Measurements from ENCODE around the gene CCDC32.

The CCDC32 gene

DNA sequence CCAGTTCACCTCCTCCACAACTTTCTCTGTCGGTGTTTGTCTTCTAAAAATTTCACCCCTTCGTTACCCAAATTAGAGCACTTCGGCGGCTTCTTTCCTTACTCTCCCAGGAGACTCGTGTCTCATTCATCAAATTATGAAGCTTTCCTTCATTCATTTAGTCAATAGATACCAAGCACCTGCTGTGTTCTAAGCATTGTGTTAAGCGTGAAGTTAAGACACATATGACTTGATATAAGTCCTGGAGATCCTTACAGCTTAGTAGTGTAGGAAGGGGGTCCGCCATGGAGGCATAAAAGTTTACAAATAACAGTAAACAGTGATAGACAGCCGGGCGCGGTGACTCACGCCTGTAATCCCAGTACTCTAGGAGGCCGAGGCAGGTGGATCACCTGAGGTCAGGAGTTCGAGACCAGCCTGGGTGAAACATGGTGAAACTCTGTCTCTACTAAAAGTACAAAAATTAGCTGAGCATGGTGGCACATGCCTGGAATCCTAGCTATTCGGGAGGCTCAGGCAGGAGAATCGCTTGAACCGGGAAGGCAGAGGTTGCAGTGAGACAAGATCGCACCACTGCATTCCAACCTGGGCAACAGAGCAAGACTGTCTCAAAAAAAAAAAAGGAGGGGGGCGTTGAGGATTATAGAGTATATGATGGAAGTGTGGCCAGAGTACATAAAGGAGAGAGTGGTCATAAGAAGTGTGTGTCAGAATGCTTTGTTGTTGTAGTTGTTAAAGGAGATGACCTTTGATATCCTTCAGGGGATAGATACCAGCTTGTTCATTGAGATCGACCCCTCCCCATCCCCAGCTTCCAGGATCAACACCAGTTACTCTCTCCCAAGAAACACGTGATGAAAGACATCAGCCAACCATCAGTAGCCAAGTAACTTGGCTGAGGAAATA lies 744 bp upstream of the CCDC32 start:
- DNase-seq, result no peak

DNA sequence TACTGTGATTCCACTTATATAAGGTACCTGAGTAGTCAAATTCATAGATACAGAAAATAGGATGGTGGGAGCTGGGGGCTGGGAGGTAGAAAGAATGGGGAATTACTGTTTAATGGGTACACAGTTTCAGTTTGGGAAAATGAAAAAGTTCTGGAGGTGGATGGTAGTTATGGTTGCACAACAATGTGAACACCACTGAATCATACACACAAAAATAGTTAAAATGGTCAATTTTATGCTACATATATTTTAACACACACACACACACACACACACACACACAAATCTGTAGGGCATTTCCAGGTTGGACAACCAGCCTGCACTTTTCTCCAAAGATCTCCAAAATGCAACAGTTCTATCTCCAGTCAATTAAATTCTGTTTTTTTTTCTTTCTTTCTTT lies 1.4 kb downstream of the CCDC32 start:
- DNase-seq, result no peak

DNA sequence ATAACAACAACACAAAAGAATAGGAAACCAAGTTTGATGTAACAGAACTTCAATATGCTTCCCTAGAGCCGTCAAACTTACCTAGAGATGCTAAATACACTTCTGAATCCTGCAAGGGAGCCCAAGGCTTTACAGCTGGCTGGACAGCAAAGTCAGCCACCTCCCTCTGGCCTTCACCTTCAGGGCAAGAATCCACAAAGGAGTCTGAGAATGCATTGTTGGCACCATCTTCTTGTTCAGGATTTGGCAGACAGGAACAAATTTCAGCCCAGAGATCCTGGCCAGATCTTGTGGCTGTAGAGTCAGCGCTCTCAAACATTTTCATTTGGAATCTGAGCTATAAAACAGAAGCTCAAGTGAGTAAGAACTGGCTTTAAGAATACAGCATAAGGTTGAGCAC lies 2.2 kb downstream of the CCDC32 start:
- no peak for DNase-seq

DNA sequence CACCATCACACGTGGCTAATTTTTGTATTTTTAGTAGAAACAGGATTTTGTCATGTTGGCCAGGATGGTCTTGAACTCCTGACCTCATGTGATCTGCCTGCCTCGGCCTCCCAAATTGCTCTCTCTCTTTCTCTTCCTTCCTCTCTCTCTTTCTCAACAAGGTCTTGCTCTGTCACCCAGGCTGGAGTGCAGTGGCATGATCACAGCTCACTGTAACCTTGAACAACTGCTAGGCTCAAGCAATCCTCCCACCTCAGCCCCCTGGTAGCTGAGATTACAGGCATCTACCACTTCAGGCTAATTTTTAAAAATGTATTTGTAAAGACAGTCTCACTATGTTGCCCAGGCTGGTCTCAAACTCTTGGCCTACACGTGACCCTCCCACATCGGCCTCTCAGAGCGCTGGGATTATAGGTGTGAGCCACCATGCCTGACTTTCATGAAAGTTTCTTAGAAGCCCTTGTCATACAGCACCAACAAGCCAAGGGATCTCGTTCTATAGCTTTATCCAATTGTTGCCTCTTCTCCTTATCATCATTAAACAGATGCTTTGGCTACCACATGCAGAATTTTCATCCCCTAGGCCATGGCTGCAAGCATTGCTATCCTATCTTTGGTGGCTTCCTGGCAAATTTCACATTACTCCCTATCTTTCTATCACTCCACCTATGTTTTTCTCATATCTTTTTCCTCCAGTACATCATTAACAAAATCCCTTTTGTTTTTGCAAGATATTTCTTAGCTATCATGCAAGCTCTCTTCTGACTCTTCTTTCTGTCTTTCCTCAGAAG lies 5.7 kb downstream of the CCDC32 start:
- DNase-seq, result no peak

DNA sequence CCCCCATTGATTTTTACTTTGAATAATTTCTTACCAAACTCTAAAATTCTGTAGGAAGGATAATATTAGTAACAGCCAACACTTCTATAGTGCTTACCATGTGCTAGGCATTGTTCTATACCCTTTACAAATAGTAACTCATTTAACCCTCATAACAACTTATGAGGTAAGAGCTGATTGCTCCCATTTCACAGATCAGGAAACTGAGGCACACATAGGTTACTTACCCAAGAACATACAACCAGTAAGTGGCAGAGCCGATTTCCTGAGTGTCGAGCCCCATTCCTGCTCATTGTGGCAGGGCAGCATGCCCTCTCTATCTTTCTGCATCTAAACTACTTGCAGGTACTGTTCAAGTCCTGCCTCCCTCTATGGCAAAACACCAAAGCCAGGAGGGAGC lies 9.0 kb downstream of the CCDC32 start:
- no peak for DNase-seq

DNA sequence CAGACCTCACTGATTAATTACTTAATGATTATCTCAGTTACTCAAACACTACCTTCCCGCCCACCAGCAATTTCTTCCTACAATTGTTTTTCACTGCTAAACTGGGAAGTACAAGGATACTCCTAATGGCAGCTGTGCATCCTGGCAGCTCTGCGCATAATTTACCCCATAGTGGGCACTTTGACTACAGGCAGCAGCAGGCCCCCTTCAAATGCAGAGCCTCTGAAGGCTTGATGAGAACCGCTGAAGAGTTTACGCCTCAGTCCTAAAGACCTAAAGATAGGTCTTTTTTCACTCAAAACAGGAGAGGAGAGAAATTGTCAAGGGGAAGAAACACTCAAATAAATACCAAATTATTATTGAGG lies 10.7 kb downstream of the CCDC32 start:
- DNase-seq, result no peak

DNA sequence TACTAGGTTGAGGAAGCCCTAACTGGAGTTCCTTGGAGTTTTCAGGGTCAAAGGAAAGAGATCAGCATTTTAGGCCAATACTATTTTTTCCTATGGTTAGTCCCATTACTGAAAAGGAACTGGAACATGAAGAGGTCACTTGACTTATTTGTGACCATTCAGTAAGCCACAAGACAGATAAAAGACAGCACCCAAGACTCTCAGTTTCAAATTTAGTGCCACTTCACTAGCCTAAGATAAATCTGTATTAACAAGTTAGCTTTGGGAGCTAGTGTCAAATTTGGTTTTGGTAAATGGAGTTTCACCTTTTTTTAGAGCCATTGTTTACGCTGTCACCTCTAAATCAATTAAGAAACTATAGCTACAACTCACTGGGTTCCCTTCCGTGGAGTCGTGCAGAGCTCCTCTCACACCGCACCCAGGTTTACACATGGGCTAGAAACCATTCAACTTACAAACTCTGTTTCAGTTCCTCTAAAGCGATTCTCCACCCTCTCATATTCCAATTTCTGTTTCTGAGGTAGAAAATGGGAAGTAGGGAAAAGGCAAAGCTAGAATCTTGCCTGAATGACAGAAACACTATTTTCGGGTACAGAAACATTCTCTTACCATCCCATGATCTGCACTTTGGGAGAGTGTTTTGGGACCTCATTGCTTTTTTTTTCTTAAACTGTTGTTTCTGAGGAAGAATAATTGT lies 14.4 kb downstream of the CCDC32 start:
- no peak for DNase-seq

DNA sequence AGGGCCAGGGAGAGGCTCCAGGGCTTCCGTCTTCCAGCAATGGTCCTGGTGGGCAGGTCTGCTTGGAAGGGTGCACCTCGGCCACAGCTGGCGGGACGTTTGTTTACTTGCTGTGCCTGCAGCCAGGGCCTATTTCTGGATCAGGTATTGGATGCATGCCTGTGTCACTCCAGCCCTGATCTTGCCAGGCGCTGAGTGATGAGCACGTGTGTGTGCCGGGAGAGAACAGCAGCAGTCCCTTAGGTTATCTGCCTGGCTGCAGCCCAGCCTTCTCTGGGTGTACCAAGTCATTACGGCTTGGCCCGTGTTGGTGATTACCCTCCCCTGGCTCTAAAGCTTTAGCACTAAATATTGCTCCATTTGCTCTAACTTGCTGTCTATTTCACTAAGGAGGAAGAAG lies 14.9 kb downstream of the CCDC32 start:
- DNase-seq, result no peak

DNA sequence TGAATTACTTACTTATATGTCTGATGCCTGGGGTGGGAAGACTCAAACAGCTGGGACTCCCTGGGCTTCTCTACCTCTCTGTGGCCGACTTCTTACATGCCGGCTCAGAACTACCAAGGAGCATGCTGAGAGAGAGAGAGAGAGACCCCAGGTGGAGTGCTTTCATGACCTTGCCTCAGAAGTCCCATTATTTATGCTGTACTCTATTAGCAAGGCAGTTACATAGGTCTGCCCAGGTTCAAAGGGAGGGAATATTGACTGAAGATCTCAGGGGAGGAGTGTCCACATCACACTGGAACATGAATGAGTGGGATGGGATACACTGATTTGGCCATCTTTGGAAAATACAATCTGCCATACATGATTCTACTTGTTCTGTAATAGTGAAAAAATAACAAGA lies 16.2 kb downstream of the CCDC32 start:
- no peak for DNase-seq

DNA sequence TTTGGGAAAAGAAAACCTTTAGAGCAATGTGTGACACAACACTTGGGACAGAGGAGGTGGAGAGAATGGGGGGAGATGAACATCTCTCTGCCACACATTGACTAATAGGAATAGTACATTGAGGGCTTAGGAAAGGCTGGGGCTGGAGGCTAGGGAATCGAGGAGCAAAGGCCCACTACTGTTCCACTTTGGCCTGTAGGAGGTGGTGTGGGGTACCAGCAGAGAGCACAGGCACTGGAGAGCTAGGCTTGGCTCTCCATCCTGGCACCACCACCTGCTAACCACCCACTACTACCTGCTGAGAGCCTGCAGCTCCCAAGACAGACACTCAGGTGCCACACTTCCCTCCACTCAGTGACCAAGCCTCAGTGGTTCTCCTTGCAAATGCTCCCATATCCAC lies 19.4 kb downstream of the CCDC32 start:
- DNase-seq, result no peak

DNA sequence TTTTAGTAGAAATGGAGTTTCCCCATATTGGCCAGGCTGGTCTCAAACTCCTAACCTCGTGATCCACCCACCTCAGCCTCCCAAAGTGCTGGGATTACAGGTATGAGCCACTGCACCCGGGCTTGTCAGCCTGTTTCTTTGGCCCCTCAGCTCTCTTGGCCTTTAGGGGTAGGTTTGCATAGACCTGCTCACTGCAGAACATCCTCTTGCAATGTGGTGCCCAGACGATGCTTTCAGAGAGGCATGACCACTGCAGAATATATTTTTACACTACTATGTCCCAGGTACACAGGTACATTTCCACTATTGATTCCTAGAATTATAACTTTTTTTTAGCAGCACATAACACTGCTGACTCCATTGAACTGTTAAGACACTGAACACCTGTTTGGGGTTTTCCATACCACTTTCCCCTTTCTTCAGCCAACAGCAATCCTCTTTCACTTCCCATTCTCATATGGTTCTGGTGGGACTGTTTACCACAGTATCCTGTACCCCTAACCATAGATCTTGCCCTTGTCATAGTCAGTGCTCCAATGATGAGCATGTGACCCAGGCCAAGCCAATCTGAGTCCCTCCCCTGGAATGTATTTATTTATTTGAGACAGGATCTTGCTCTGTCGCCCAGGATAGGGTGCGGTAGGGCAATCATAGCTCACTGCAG lies 21.1 kb downstream of the CCDC32 start:
- DNase-seq, result no peak

DNA sequence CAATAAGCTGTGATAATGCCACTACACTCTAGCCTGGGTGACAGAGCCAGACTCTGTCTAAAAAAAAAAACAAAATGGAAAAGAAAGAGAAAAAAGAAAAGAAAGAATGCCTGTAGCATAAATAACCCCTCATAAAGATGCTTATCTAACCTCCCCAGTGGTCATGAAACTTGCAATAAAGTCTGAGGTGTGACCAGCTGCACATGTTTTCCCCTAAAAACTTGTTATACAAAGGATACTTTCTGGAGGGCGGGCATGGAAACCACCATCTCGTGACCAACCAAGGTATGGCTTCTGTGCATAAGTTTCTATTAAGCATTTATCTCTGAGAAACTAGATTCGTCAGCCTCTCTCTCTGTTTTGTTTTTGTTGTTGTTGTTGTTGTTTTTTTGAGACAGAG lies 21.8 kb downstream of the CCDC32 start:
- DNase-seq, result no peak

DNA sequence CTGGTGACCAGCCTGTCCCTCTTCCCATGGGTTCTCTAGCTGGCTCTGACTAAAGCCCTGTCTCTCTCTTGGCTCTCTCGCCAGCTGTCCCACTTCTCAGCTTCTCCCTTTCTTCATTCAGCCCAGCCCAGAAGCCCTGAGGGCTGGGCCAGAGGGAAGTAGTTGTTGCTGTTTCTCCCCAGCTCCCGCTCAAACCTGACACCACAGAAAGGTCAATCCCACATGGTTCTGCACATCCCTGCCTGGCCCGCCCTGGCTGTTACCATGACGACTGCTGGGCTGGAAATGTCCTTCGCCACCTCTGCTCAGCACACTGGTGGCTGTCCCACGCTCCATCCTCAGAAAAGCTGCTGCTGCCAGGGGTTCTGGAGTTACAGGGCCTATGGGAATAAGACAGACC lies 25.9 kb downstream of the CCDC32 start:
- no peak for DNase-seq

DNA sequence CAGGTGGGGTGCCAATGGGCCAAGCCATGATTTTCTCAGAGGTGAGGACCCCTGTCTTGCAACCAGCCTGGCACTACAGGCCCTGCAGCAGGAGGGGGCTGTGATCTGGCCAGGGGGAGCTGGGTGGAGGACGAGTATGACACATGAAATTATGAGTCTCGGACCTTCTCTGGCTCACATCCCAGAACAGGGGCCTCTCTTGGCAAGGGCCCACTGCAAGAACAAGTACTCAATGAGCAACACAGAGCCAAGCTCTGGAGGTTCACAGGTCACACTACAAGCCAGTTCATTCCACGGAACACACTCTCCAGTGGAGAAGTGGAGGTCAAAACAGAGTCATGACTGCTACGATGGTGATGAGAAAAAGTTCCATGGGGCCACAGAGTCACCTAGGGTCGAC lies 28.3 kb downstream of the CCDC32 start:
- DNase-seq, result no peak

DNA sequence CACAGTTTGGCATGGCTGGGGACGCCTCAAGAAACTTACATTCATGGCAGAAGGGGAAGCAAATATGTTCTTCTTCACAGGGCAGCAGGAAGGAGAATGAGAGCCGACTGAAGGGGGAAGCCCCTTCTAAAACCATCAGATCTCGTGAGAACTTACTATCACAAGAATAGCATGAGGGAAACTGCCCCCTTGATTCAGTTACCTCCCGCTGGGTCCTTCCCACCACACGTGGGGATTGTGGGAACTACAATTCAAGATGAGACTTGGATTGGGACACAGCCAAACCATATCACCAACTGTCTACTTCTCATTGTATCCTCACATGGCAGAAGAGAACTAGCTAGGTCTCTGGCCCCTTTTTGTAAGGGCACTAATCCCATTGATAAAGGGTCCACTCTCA lies 30.5 kb downstream of the CCDC32 start:
- DNase-seq, result no peak

DNA sequence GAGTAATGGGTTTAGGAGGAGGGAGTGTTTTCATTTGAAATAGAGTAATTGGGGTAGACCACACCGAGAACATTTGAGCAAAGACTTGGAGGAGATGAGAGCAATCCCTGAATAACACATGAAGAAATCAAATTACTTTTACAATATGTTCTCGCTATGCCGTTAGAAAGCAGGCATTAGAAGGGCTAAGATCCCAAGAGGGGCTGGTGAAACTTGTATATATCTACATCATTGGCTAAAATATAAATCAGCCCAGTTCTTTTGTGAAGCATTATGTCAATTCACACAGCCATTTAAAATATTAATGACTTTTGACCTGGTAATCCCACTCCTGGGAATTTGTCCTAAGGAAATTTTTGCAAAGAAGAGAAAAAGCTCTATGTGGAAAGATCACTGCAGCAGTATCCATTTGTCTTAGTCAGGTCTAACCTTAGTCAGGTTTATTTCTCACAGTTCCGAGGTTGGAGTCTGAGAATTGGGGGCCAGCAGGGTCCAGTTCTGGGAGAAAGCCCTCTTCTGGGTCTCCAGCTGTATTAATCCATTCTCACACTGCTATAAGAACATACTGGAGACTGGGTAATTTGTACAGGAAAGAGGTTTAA lies 31.0 kb downstream of the CCDC32 start:
- no peak for DNase-seq

DNA sequence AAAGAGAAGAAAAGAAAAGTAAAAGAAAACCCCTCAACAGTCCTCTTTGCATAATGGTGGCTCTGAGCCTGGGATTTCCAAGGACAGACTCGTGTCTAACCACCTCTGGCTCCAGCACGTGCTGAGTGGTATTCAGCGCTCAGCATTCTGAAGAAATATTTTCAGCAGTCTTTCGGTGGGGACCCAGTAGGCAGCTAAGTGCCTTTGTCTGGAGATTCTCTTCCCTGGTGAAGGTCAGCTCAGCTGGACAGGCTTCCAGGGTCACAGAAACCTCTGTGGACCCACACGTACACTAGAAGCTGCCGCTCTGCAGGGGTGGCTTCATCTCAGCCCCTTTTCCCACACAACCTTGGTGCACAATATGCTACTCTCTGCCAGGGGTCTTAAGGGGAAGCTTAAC lies 36.0 kb downstream of the CCDC32 start:
- no peak for DNase-seq

DNA sequence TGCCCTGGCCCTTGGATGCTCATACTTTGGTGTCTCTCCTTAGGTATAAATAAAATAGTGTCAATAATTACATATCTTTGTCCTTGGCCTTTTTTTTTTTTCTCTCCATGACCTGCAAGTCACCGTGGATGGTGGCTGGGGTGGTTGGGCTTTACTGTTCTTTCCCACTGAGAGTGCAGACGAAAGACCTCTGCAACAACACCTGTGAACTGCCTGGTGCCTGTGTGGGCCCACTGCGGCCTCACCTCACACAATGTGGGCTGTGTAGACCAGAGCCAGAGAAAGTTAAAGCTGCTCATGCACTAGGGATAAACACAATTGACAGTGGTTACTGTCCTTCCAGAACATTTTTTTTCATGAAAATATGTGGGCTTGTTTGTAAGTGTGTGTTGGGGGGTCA lies 39.0 kb downstream of the CCDC32 start:
- DNase-seq, result no peak

DNA sequence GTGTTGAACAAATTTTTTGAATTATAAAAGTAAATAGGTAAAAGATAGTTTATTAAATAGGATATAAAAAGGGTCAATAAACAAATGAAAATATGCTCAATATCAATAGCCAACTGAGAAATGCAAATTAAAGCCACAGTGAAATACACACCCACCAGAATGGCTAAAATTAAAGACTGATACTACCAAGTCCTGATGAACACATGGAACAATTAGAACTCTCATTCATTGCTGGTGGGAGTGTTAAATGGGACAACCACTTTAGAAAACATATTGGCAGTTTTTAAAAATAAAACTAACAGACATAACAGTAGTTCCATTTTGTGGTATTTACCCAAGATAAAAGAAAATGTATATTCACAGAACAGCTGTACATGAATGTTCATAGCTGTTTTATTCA lies 41.2 kb downstream of the CCDC32 start:
- no peak for DNase-seq

DNA sequence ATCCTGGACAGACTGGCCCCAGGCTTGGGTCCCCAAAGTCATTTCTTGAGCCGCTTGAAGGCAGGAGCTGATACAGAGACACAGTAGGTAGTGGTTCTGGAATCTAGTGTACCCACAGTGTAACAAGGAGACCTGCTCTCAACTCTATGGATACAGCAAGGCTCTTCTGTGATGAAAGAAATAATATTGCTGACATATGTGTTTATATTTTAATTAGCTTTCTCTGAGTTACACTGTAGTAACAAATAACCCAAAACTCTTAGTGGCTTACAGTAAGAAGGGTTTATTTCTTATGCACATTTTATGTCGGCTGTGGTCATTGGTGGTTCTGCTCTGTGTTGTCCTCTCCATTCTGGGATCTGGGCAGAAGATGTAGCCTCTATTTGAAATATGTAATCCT lies 48.5 kb downstream of the CCDC32 start:
- no peak for DNase-seq

DNA sequence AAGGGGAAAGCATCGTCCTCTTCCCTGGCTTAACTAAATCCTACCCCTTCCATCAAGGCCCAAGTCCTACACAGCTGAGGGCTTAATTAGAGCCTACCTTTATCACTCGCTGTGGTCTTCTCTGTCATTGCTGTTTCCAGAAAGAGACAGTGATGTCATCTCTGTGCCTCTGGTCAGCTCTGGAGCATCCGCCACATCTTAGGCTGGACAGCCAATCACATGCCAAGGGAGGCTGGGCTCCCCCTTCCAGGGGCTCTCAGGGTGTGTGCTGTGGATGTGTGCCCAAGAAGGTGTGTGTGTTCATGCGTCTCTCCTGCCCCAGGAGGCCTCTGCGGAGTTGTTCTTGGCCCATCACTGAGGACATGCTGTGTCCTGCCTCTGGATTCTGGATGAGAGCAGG lies 51.2 kb downstream of the CCDC32 start:
- no peak for DNase-seq

DNA sequence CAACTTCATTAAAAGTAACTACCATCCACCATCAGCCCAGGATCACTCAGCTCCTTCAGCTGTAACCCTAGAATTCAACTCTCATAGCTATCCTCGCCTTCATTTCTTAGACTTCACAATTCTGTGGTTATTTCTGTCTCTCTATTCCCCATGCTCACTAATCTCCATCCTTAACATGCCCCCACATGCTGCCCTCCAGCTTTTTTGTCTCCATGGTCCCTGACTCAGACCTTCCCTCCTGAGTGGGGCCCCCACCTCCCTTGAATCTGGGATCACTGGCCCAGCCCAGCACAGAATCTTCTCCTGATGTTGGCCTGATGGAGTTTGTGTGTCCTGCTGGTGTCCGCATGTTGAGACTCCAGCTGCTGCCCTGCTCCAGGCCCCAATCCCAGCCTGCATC lies 52.4 kb downstream of the CCDC32 start:
- no peak for DNase-seq

All from NCI-H1105 treated with DMSO at 0.1 percent for 48 hours (cell line).